ENCODE results near the gene IGIP. TPM values are rescaled to one million over a fixed set of nuclear protein-coding genes. Genes with fewer than 3 reads are reported as not detected.

The IGIP gene
- total and polyA plus RNA-seq, 2 donors (not counting 1 experiment from before 2014, with no cell fraction given), result 1.3 to 9.9 TPM

- Histone ChIP-seq H3K27me3 (replicated peaks in 1 of 4; ENCODE audit: control extremely low read depth in 1 of 4, control insufficient read depth in 3 of 4, insufficient read depth in 4 of 4, low read length in 3 of 4) (peaks cover 0 to 27% (median 11%) of the 10 kb centered on the region in 4 experiments), H3K4me1 (ENCODE audit: control insufficient read depth in 2 of 2, insufficient read depth in 2 of 2, low read length in 2 of 2) (peaks cover 17 to 30% of the 10 kb centered on the region in 2 donors), H3K9me3 (ENCODE audit: control extremely low read depth in 1 of 3, control insufficient read depth in 2 of 3, insufficient read depth in 1 of 3, low read length in 2 of 3) (peaks cover 0 to 3% (median 0%) of the 10 kb centered on the region in 3 donors), H3K79me2 (ENCODE audit: control insufficient read depth, insufficient read depth, low read length) (peaks cover 25% of the 10 kb centered on the region), H2AFZ (ENCODE audit: insufficient read depth, low read depth, low read length, poor library complexity, severe bottlenecking) (no peak overlapping the region), H3K9ac (ENCODE audit: low read length) (no peak overlapping the region), H3K27ac (ENCODE audit: low read length in 2 of 2) (no peak overlapping the region), H4K20me1 (ENCODE audit: control insufficient read depth, insufficient read depth, low read length, poor library complexity, severe bottlenecking) (peaks cover 59% of the 10 kb centered on the region), H3K36me3 (replicated peaks in 1 of 2; ENCODE audit: control extremely low read depth in 1 of 2, control insufficient read depth in 1 of 2, extremely low read depth in 1 of 2, insufficient read depth in 2 of 2, low read length in 1 of 2) (no peaks in the 10 kb centered on the region), H3K4me3 (ENCODE audit: control extremely low read depth in 1 of 5, extremely low read depth in 1 of 5, insufficient read depth in 1 of 5, low read depth in 2 of 5, low read length in 4 of 5) (no peak overlapping the region), H3K4me2 (replicated peaks; ENCODE audit: low read depth, low read length, poor library complexity, severe bottlenecking) (no peak overlapping the region)
- intact Hi-C loops (cut with micrococcal nuclease), result loop anchor here (1.0 to 2.0 kb wide), 4 partner anchors 14 to 70 kb away; partner anchors contain the start of gene PURA
- peaks cover 20% of the 10 kb centered on the region for H3K27me3 Mint-ChIP-seq
- H3K4me3 Mint-ChIP-seq, result no peak overlapping the region
- H3K9me3 Mint-ChIP-seq (ENCODE audit: insufficient read depth), result no peaks in the 10 kb centered on the region
- ATAC-seq (ENCODE audit: low read depth), result peak; percentile 20
- POLR2A ChIA-PET, result interaction anchor here (0.7 kb wide), 1 partner anchor 36 kb away, joined by 5 read pairs; no protein-coding TSS in a partner anchor
- H3K27ac Mint-ChIP-seq, result no peak overlapping the region
- WGBS (ENCODE audit: insufficient coverage), result 100% methylated on average over 2 of the region's 3 CpGs
- DNase-seq, result no peak
- CTCF ChIA-PET, result interaction anchor here (0.6 to 23.0 kb wide), 27 partner anchors 9 to 1193 kb away, joined by 3 to 513 read pairs (median 5); partner anchors contain the start of gene PURA
- no peak for TF ChIP-seq CTCF (IDR thresholded peaks at IDR 0.05)
- TF ChIP-seq EZH2 (IDR thresholded peaks at IDR 0.05; ENCODE audit: borderline replicate concordance, insufficient read depth, low read depth, low read length, poor library complexity, severe bottlenecking), result no peak
- peaks cover 24% of the 10 kb centered on the region for H3K4me1 Mint-ChIP-seq
These were observed 18.0 kb downstream of the IGIP start for GRCh38 chr5:140143521-140144258.

DNA sequence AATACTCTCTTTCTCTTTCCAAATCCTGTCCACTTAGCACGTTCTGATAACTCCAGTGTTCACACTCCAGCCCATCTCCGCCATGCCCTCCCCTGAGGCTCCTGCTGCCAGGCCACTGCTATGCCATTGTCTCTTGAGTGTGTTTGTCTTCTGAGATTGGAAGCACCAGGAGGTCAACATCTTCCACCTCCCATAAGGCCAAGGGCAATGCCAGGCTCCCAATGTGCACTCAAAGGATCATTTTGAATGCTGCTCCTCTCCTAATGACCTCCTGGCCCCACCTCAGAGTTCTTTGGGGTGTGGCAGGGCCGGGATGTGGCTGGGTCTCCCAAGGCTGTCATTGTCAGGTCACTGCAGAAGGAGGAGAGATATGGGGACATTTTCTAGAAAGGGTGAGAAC, 19.5 kb downstream of the IGIP start:
- peaks cover 0 to 27% (median 11%) of the 10 kb centered on the region in 4 experiments for H3K27me3 ChIP-seq (replicated peaks in 1 of 4; ENCODE audit: control extremely low read depth in 1 of 4, control insufficient read depth in 3 of 4, insufficient read depth in 4 of 4, low read length in 3 of 4)
- H2AFZ ChIP-seq (ENCODE audit: insufficient read depth, low read depth, low read length, poor library complexity, severe bottlenecking), result no peak overlapping the region
- peaks cover 20% of the 10 kb centered on the region for H3K27me3 Mint-ChIP-seq
- 86% methylated on average over 1 of the region's 3 CpGs for WGBS (ENCODE audit: insufficient coverage)
- peaks cover 0 to 3% (median 0%) of the 10 kb centered on the region in 3 donors for H3K9me3 ChIP-seq (ENCODE audit: control extremely low read depth in 1 of 3, control insufficient read depth in 2 of 3, insufficient read depth in 1 of 3, low read length in 2 of 3)
- ChIA-PET CTCF (interaction anchor here (0.7 to 23.0 kb wide), 19 partner anchors 11 to 1066 kb away, joined by 3 to 513 read pairs (median 9); partner anchors contain the start of genes CYSTM1, NRG2 and PURA), POLR2A (interaction anchor here (0.8 kb wide), 1 partner anchor 157 kb away, joined by 3 read pairs; the partner anchor contains the start of gene PFDN1)
- TF ChIP-seq EZH2 (IDR thresholded peaks at IDR 0.05; ENCODE audit: borderline replicate concordance, insufficient read depth, low read depth, low read length, poor library complexity, severe bottlenecking) (no peak), CTCF (IDR thresholded peaks at IDR 0.05) (no peak)
- no peak for ATAC-seq (ENCODE audit: low read depth)
- no peak for DNase-seq
- peaks cover 17 to 30% of the 10 kb centered on the region in 2 donors for H3K4me1 ChIP-seq (ENCODE audit: control insufficient read depth in 2 of 2, insufficient read depth in 2 of 2, low read length in 2 of 2)
- H3K9ac ChIP-seq (ENCODE audit: low read length), result peak overlapping the region; percentile 46
- H3K4me1 Mint-ChIP-seq, result peaks cover 24% of the 10 kb centered on the region
- no peaks in the 10 kb centered on the region for H3K9me3 Mint-ChIP-seq (ENCODE audit: insufficient read depth)
- H3K4me3 Mint-ChIP-seq, result peak overlapping the region; percentile 66
- peaks cover 22% of the 10 kb centered on the region for H3K79me2 ChIP-seq (ENCODE audit: control insufficient read depth, insufficient read depth, low read length)
- H3K27ac Mint-ChIP-seq, result no peak overlapping the region
- H3K27ac ChIP-seq (ENCODE audit: low read length in 2 of 2), result no peak overlapping the region
- peaks cover 55% of the 10 kb centered on the region for H4K20me1 ChIP-seq (ENCODE audit: control insufficient read depth, insufficient read depth, low read length, poor library complexity, severe bottlenecking)
- peak overlapping the region; percentile 83 for H3K4me2 ChIP-seq (replicated peaks; ENCODE audit: low read depth, low read length, poor library complexity, severe bottlenecking)
- H3K36me3 ChIP-seq (replicated peaks in 1 of 2; ENCODE audit: control extremely low read depth in 1 of 2, control insufficient read depth in 1 of 2, extremely low read depth in 1 of 2, insufficient read depth in 2 of 2, low read length in 1 of 2), result no peaks in the 10 kb centered on the region
- intact Hi-C loops (cut with micrococcal nuclease), result loop anchor here (2.0 kb wide), 1 partner anchor 38 kb away; no protein-coding TSS in a partner anchor
- peak overlapping the region in 1 of 5 experiments; percentile 43 for H3K4me3 ChIP-seq (ENCODE audit: control extremely low read depth in 1 of 5, extremely low read depth in 1 of 5, insufficient read depth in 1 of 5, low read depth in 2 of 5, low read length in 4 of 5)
